DMS79 treated with DMSO at 0.1 percent for 48 hours (cell line): Measurements from ENCODE around the gene RNF157.

Source experiments
- DNase-seq: peaks from one replicate; lab custom pipeline; 2025; lab: John Stamatoyannopoulos, UW

Gene RNF157

GRCh38 chr17:76240461-76241203 lies at the start of gene RNF157:
TSS of gene RNF157 (minus strand) at chr17:76240493. CDS start at chr17:76240240, 253 bp downstream.
- DNase-seq: no peak

- no peak for DNase-seq
These were observed 41.5 kb upstream of the RNF157 start for GRCh38 chr17:76281573-76282371.

- DNase-seq: no peak
These were observed 40.4 kb upstream of the RNF157 start for GRCh38 chr17:76280650-76281049.

GRCh38 chr17:76279742-76280287 lies 39.5 kb upstream of the RNF157 start:
- no peak for DNase-seq

- peak; percentile 26 for DNase-seq
These were observed 38.9 kb upstream of the RNF157 start for GRCh38 chr17:76278952-76279741.

- DNase-seq: no peak
These were observed 38.1 kb upstream of the RNF157 start for GRCh38 chr17:76278268-76278908.

GRCh38 chr17:76277300-76278267 lies 37.3 kb upstream of the RNF157 start:
- DNase-seq: no peak

- no peak for DNase-seq
These were observed 36.4 kb upstream of the RNF157 start for GRCh38 chr17:76276461-76277299.

- DNase-seq: no peak
These were observed 35.8 kb upstream of the RNF157 start for GRCh38 chr17:76276069-76276431.

- no peak for DNase-seq
These were observed 35.2 kb upstream of the RNF157 start for GRCh38 chr17:76275382-76276068.

- DNase-seq: no peak
These were observed 34.0 kb upstream of the RNF157 start for GRCh38 chr17:76274112-76274956.

- no peak for DNase-seq
These were observed 33.3 kb upstream of the RNF157 start for GRCh38 chr17:76273445-76274111.

- no peak for DNase-seq
These were observed 32.5 kb upstream of the RNF157 start for GRCh38 chr17:76272541-76273444.

GRCh38 chr17:76271669-76272540 lies 31.6 kb upstream of the RNF157 start:
- DNase-seq: no peak
